GM21390 (cell line): ENCODE measurements around the gene ASPG.

ENCODE experiments used
- ATAC-seq: cut with Tn5 transposase; IDR thresholded peaks from one replicate; pipeline ENCODE4 v1.9.1; 2021; ENCODE audit not compliant: unreplicated experiment

Gene ASPG

DNA sequence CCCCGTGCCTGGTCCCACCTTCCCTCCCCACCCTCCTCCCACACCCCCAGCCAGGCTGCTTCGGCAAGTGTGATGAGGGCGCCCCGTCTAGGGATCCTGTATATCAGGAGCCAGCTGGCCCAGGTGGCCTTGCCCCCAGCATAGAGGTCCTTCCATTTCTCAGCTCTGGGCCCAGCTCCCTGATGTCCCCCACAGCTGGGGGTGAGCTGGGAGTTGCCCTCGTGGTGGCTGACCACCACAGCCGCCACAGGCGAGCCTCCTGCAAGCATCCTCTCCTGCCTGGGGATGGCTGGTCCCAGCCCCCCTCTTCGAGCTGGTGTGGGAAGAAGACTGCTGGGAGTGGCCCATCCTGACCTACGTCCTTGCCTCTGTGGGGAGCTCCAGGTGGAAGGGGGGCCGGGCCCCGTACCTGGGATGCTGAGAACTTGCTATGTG, 7.4 kb downstream of the ASPG start:
- ATAC-seq = no peak

DNA sequence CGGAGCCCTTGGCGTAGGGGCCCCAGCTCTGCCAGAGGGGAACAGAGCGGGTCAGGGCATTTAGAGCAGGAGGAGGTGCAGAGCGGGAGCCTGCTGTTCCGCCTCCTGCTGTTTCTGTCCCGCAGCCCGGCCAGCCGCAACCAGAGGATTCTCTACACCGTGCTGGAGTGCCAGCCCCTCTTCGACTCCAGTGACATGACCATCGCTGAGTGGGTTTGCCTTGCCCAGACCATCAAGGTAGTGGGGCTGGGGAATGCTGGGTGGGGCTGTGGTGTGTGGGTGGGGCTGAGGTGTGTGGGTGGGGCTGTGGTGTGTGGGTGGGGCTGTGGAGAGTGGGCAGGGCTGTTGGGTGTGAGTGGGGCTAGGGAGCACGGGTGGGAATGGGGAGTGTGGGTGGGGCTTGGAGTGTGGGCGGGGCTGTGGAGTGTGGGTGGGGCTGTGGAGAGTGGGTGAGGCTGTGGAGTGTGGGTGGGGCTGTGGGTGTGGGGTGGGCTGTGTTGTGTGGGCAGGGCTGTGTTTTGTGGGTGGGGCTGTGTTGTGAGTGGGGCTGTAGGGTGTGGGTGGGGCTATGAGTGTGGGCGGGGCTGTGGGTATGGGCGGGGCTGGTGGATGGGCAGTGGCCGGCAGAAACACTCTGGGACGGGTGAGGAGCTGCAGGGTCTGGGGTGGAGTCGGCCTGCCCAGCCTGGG, 8.0 kb downstream of the ASPG start:
- no peak for ATAC-seq

DNA sequence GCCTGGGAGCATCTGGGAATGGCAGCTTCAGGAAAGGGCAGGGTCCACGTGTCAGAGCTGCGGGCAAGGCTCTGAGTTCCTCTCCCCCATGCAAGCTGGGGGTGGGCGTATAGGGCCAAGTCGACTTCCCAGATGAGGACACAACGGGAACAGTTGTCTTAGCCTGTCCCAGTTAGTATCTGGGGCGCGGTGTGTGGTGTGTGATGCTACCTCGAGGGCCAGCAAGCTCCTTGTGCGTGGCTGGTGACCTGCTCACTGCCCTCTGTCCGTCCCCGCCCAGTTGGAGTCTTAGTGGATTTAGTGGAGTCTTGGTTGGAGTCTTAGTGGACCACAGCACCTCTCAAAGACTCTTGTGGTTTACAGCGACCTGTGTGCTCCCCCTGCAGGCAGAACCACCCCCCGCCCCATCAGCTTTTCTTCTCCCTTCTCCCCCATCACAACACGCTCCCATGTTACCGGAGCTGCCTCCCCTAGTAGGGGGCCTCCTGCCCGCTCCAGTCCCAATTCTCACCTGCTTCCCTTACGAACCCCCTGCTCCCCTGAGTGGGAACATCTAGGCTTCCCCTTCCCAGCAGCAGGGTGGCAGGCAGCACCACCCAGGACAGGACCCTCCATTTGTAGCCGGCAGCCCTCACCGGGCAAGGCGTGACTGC, 8.7 kb downstream of the ASPG start:
- no peak for ATAC-seq

DNA sequence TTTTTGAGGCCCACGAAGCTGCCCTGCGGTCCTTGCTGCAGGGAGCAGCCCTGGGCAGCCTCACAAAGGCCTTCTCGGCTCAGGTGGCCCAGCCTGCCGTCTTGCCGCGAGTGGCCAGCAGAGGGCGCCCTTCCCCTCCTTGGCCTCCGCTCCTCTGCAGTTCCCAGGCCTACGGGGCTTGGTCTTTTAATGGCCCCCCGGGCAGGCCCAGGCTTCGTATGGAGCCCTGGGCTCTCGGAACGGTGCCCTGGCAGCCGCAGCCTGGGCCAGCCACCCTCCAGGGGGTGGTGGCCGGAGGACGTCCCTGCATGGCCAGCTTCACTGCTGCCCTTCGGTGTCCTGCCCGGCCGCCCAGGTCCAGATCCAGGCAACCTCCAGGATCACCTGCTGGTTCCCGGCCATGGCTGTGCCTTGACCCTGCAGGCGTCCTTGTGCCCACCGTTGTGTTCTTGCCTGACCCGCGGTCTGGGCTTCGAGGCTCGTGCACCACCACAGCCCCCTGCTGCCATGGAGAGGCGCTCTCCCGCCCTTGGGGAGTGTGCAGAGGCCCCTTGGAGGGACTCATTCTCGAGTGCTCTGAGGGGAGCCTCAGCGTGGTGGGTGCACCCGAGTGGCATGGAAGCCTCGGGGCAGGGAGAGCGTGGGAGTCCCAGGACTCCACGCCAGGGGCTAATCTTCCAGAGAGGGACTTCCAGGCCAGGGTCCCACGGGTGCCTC, 9.4 kb downstream of the ASPG start:
- no peak for ATAC-seq

DNA sequence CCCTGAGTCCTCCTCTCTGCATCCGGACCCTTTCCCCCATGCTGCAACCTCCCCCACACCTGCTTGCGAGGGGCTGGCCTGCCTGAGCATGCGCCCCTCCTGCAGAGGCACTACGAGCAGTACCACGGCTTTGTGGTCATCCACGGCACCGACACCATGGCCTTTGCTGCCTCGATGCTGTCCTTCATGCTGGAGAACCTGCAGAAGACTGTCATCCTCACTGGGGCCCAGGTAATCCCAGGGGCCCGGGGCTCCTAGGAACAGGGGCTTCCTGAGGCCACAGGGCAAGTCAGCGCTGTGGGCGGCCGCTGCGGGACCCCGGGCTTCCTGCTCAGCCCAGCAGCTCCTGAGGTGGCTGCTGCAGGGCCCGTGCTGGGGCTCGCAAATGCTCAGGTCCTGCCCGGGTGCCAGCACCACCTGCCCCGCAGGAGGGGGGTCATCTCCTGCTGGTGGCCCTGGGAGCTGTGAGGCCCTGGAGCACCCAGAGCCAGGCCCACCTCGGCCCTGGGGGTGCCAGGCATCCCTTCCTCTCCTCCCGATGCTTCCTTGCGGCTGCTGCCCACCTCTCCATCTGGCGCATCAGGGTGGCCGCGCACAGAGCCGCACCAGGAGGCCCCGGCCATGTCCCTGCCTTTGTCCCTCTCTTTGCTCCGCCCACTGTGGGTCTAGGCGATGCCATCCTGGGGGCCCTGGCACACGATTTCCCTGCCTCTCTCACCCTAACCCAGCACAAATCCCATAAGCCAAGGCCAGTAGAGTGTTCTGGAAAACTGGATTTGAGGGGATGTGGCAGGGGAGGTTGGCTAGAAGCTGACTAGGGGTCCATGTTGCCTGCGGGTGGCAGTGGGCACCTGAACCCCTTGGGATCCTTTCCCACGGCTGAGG, 10.2 kb downstream of the ASPG start:
- no peak for ATAC-seq

DNA sequence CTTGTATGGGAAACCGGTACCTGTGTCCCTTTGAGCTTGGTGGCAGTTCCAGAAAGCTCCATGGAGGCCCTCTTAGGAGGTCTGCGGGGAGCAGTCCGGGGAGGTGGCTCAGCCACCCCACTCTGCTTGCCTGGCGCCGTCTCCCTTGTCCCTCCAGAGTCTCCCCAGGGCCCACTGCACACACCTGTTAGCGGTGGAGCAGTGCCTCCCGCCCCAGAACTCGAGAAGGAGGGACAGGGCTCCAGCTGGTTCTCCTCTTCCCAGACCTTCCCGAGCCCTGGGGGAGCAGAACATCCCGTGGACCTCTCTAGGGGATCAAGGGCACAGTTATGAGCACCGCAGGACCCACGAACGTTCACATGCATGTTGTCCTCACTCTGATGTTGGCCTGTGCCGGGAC, 10.8 kb downstream of the ASPG start:
- ATAC-seq = no peak

DNA sequence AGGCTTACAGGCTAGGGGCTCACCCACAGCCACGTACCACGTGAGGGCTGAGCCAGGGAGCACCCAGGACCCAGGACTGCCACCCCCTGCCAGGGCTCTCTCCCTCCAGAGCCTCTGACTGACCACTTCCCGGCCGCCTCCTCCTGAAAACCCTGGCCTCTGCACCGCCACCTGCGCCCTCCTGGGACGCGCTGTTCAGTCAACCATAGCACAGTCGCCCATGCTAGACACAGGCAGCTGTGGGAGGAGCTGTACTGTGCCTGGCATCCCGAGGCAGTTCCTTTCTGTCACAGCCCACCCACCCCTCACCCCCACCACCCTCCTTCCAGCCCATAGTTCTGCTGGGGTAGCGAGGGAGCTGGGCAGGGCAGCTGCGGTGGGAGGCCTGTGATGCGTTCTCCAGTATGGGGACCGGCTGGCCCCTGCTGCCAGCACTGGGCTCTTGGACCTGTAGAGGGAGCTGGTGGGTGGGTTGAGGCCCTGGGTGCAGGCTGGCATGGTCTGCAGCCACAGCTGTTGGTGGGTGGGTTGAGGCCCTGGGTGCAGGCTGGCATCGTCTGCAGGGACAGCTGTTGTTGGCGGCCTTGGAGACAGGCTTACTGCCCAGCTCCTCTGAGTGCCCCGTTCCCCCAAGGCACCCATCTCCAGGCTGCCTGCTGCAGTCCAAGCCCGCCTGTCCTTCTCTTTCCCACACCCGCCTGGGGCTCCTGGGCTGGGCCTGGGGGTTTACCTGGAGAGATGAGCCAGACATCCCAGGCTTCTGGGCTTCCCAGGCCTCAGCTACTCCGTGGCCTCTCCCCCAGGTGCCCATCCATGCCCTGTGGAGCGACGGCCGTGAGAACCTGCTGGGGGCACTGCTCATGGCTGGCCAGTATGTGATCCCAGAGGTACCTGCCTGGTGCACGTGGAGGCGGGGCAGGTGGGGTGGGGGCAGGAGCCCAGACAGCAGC, 11.5 kb downstream of the ASPG start:
- no peak for ATAC-seq

DNA sequence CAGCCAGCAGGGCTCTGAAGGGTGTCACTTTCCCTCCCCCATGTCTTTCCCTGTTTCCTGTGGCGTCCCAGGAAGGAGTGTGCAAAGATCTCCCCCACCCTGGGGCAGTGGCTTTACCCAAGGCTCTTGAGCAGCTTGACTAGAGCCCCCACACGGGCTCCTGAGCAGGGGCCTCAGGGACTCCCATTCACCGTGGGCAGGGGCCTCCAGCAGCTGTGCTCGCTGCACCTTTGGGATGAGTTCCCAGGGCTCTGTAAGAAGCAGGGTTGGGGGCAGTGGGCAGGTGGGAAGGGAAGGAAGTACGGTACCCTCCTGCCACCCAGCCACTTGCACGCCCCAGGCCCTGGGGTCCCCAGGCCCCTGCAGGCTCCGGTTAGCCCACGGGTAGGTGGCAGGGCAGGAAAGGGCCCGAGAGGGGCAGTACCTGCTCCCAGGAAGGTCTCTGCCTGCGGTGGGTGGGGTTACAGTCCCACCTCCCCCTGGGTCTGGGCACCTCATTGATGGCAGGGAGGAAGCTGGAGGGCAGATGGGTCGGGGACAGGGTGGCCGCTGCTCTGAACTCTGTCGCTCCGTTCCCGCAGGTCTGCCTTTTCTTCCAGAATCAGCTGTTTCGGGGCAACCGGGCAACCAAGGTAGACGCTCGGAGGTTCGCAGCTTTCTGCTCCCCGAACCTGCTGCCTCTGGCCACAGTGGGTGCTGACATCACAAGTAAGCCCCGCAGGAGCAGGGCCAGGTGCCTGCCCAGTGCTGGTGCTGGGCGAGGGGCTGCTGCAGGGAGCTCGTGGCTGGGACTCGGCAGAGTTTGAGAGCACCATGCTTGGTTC, 13.0 kb downstream of the ASPG start:
- ATAC-seq = no peak

DNA sequence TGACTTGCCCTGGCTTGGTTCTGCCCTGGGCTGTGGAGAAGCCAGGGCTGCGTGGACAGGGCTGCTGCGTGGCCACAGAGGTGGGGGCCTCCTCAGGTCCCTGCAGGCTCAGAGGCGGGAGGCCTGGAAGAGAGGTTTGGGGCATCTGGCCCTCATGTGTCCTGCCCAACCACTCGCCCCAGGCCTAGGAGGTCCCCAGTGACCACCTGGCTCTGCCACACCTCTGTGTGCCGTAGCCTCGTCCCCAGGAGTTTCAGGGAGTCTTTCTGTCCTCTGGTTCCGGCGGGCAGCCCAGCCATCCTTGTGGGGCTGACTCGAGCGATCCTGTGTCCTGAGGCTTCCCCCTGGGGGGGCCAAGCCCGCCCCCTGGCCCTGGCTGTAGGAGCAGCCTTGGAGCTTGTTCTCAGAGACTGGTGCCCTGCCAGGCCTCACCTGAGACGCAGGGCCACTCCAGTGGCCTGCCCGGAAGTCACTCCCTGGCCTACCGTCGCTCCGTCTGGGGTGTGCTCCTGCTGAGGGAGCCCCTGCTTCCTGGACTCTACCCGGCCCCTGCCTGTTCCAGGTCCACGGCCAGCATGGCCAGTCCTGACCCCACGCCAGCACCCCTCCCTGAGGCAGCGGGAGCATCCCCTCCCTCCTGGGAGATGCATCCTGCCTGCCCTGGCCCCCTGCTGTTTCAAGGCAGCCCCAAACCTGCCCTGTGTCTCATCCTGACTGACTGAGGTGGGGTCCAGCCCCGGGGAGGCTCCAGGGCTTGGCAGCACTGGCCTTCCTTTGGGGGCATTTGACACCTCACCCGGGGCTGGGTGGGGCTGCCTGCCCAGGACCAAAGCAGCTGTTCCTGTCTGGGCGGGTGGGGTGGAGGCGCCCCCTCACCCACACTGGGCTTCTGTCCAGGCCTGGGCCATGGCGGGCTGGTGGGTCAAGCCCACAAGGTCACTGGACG, 13.9 kb downstream of the ASPG start:
- no peak for ATAC-seq

DNA sequence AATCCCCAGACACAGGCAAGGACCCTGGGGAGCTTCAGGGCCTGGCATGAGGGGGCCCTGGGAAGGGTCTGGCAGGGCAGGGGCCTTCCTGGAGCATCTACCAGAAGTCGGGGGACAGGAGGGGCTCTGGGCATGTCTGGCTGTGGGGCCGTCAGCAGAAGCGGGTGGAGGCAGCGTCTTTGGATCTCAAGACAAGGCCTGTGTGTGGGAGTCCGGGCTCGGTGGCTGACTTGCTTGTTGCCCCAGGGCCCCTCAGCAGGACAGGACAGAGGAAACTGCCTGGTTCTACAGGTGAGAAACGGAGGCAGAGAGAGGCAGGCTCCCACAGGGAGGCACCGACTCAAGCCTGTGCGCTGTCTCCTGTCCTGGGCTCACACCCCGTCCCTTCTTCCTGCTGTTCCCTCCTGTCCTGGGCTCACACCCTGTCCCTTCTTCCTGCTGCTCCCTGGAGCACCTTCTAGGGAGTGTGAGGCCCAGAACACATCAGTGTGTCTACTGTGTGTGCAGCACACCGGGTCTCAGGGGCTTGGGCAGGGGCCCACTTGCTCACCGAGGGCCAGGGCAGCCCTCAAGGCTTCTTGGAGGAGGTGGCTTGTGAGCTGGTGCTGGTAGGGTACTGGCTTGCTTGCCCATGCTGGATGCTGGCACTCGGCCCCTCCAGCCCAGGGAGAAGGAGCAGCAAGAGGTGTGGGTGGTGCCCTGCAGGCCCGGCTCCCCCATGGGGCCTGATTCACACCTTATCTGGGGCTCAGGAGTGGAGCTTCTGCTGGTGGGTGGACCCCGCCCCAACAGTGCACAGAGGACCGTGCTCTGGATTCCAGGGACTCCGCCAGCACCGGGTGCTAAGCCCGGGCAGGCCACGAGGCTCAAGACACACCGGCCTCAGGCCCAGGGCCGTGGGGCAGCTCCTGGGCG, 14.9 kb downstream of the ASPG start:
- ATAC-seq = no peak

DNA sequence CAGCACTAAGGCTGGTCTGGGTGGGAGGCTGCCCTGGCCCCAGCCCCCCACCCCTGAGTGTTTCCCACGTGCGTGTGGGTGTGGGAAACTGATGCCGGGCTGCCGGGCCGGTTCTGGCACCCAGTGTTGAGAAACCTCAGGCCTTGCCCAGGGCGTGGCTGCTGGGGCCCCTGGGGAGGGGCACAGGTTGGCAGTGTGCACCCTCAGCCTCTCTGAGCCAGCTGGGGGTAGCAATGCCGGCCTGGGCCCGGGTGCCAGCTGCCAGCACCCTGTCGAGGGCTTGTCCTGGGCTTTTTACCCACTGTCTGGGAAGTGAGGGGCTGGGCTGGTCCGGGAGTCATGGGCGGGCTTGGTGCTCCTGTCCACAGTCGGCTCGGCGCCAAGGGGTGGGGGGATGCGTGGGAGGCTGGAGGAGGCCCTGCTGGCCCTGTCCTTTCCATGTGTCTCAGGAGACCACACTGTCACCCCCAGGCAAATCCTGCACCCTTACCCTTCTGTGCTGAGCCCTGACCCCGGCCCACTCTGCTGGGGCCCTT, 15.7 kb downstream of the ASPG start:
- no peak for ATAC-seq

DNA sequence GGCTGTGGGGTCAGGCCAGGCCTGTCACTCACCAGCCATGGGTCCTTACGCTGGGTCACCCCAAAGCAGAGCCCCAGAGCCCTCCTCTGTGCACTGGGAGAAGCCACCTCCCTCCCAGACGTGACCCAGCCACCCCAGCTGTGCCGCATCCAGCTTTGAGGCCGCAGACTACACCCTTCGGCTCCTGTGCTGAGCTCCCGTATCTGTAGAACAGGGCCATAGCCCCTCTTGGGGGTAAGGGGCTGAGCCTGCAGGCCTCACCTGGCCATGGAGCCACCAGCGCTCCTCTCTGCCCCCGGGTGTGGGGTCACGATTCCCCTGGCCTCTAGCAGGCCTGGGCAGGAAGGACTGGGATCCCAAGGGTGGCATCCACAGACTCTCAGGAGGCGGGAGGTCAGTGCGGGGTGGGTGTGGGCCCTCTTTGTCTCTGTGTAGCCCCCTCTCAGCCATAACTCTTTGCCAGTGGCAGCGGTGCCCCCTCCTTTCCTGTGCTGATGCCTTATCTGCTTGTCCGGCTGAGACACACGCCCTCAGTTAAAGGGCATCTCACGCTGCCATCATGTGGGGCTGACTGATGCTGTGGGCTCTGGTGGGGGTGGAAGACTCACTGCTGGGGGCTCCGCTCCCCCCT, 16.3 kb downstream of the ASPG start:
- ATAC-seq = no peak

DNA sequence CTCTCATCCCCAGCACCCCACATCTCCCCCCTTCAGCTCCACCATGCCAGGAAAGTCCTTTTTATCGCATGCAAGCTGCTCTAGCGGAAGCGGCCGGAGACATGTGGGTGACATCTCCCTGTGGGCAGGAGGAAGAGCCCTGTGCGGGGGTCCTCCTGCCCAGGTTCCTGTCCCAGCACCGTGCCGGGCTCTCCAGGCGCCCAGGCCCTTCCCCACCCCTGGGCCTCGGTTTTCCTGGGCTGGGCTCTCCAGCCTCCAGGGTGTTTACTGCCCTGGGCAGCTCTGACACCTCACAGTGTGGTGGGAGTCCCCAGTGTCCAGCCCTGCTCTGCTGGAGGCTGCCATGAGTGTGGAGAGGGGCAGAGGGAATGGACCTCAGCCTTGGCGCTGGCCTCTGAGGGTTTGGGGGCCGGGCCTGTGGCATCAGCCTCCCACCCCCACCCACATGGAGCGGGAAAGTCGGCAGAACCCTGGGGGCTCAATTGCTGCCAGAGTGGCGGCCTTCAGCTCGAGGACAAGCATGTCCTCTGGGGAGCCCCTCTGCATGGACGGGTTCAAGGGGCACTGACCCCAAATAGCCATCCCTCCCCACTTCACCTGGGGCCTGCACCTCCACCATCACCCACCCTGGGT, 16.9 kb downstream of the ASPG start:
- ATAC-seq = no peak

DNA sequence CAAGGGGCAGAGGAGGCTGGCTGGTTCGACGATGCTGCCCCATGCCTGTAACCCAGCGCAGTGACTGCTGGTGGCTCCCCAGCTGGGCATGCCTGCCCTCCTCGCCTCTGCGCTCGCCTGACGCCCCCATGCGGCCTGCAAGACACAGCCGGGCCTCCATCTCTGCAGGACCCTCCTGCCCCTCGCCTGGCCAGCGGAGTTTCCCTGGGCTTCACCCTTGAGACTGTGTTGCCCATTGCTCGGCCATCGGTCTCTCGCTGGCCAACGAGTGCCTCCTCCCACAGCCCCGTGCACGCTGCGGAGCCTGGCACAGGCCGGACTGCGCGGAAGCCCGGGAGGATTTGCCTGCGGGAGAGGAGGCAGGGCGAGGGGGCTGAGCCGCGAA, 17.6 kb downstream of the ASPG start:
- ATAC-seq = no peak

DNA sequence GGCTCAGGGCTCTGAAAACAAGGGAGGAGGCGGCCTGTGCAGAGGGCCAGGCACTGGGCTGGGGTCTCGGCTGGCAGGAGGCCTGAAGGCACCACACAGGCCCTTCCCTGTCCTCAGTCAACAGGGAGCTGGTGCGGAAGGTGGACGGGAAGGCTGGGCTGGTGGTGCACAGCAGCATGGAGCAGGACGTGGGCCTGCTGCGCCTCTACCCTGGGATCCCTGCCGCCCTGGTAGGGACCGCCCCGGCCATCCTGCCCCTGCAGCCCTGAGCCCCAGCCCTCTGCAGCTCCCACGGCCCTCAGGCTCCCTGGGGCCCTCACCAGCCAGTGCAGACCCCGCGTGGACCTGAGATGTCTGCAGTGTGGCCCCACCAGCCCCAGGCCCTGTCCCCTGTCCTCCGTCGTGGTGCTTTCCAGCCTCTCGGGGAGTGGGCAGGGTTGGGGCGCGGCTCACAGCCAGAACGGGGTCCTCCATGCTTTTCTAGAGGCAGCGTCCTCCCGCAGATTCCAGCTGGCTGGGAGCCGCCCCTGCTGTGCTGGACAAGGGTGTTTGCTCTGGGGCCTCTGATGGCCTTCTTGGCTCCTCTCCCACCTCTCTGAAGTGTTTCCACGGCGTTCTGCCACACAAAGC, 18.1 kb downstream of the ASPG start:
- no peak for ATAC-seq
